Right atrium auricular region (tissue), 2 donors: Measurements from ENCODE around the gene SPATA46. TPM values are rescaled to one million over a fixed set of nuclear protein-coding genes. Genes with fewer than 3 reads are reported as not detected.

Source experiments
- DNase-seq: peaks from one replicate; pipeline ENCODE4 v3.0.0-alpha.2; 2019; ENCODE audit warnings: low spot score
- H3K27ac ChIP-seq, 2 donors: fragments of 200-600 bp; sonication (generic); 1 replicate in 1 of 2; 2 replicates in 1 of 2; pipeline ENCODE4 v1.5.1; 2016 to 2019
- H3K27me3 ChIP-seq, 2 donors: fragments of 200-600 bp; sonication (generic); one replicate each; pipeline versions ENCODE4 v1.5.1 to v1.6.0; 2017 to 2019
- H3K36me3 ChIP-seq: fragments of 200-600 bp; sonication (generic); one replicate; pipeline ENCODE4 v1.5.1; 2016
- H3K4me1 ChIP-seq, 2 donors: fragments of 200-600 bp; sonication (generic); one replicate each; pipeline versions ENCODE4 v1.5.1 to v1.6.0; 2017 to 2019
- H3K4me3 ChIP-seq, 2 donors: fragments of 200-600 bp; sonication (generic); 1 replicate in 1 of 2; 2 replicates in 1 of 2; pipeline ENCODE4 v1.5.1; 2017 to 2019; ENCODE audit warnings: mild to moderate bottlenecking in 1 of 2, moderate library complexity in 1 of 2
- H3K9me3 ChIP-seq, 2 donors: fragments of 200-600 bp; sonication (generic); one replicate each; pipeline ENCODE4 v1.5.1; 2019
- total RNA-seq, 2 donors: library from RNA; depleted of rRNA; stranded (reverse); fragments of >200 nt; gene quantifications; one replicate each; pipeline ENCODE4 v1.1.0, GENCODE V29; 2016
- TF ChIP-seq, protein P1 (sequence below), 2 donors: fragments of 200-600 bp; sonication (generic); IDR thresholded peaks; one replicate each; pipeline ENCODE4 v1.5.1; 2019; ENCODE audit warnings: antibody characterized with exemption in 2 of 2

SPATA46 gene
- total RNA-seq, 2 donors from 2014 or later, result not detected

GRCh38 chr1:162405800-162406199 lies 29.1 kb upstream of the SPATA46 start:
- Histone ChIP-seq H3K4me1 (no peaks in the 10 kb centered on the region), H3K4me3 (no peak overlapping the region), H3K27me3 (no peaks in the 10 kb centered on the region), H3K27ac (no peak overlapping the region), H3K36me3 (no peaks in the 10 kb centered on the region), H3K9me3 (no peaks in the 10 kb centered on the region)
- TF ChIP-seq, protein P1, sequence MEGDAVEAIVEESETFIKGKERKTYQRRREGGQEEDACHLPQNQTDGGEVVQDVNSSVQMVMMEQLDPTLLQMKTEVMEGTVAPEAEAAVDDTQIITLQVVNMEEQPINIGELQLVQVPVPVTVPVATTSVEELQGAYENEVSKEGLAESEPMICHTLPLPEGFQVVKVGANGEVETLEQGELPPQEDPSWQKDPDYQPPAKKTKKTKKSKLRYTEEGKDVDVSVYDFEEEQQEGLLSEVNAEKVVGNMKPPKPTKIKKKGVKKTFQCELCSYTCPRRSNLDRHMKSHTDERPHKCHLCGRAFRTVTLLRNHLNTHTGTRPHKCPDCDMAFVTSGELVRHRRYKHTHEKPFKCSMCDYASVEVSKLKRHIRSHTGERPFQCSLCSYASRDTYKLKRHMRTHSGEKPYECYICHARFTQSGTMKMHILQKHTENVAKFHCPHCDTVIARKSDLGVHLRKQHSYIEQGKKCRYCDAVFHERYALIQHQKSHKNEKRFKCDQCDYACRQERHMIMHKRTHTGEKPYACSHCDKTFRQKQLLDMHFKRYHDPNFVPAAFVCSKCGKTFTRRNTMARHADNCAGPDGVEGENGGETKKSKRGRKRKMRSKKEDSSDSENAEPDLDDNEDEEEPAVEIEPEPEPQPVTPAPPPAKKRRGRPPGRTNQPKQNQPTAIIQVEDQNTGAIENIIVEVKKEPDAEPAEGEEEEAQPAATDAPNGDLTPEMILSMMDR (IDR thresholded peaks at IDR 0.05), result no peak
- no peak for DNase-seq

- no peak for DNase-seq
- H3K27ac ChIP-seq, result no peak overlapping the region
- no peaks in the 10 kb centered on the region for H3K27me3 ChIP-seq
- H3K36me3 ChIP-seq, result no peaks in the 10 kb centered on the region
- no peaks in the 10 kb centered on the region for H3K9me3 ChIP-seq
- H3K4me3 ChIP-seq, result no peak overlapping the region
- H3K4me1 ChIP-seq, result no peaks in the 10 kb centered on the region
- TF ChIP-seq, protein P1 (IDR thresholded peaks at IDR 0.05), result no peak
Observed at GRCh38 chr1:162404550-162405160, 28.0 kb upstream of the SPATA46 start.

DNA sequence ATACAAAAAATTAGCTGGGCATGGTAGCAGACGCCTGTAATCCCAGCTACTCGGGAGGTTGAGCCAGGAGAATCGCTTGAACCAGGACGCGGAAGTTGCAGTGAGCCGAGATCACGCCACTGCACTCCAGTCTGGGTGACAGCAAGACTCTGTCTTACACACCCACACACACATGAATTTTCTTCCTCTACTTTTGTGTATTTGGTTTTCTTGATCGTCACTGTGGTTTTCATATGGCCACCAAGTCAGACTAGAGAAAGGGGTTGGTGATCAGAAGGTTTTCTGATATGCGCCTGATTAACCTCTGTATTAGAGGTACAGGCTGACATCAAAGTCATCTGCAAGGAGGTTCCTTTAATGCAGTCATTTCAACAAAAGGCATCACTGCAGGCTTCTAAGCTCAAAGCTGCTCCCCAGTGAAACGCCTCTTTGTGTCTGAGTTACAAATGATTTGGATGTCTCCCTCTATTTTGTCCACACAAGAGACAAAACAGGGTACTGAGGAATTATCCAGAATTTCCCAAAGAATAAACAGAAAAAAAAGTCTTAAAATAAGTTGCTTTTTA lies 24.2 kb upstream of the SPATA46 start:
- TF ChIP-seq, protein P1 (IDR thresholded peaks at IDR 0.05), result no peak
- DNase-seq, result no peak
- Histone ChIP-seq H3K27me3 (no peaks in the 10 kb centered on the region), H3K9me3 (no peaks in the 10 kb centered on the region), H3K4me1 (no peaks in the 10 kb centered on the region), H3K36me3 (no peaks in the 10 kb centered on the region), H3K27ac (no peak overlapping the region), H3K4me3 (no peak overlapping the region)

DNA sequence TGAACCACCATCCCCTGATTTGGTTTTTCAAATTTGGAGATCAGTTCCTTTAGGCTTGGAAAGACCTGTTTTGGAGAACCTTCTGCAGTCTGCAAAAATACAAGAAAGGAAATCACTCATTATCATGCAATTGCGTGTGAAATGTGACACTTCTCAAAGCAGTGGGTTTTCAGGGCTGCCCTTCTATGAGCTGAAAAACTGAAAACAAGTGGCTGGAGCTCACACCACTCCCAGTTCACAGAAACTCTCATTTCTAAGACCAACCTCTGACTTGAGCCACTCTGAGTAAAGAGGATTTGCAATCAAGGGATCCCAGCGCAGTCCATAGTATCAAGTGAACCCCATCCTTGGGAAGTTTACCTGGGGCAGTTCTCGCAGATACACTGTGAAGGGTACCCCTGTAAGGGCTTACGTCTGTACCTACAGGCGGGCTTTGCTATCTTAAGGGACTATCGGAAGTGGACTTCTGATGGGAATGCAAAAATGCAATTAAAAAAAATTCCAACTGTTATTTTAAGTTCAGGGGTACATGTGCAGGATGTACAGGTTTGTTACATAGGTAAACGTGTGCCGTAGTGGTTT lies 22.4 kb upstream of the SPATA46 start:
- Histone ChIP-seq H3K36me3 (no peaks in the 10 kb centered on the region), H3K27ac (no peak overlapping the region), H3K9me3 (no peaks in the 10 kb centered on the region), H3K4me1 (no peaks in the 10 kb centered on the region), H3K27me3 (no peaks in the 10 kb centered on the region), H3K4me3 (no peak overlapping the region)
- TF ChIP-seq, protein P1 (IDR thresholded peaks at IDR 0.05), result no peak
- DNase-seq, result no peak

- Histone ChIP-seq H3K4me3 (no peak overlapping the region), H3K27me3 (no peaks in the 10 kb centered on the region), H3K36me3 (no peaks in the 10 kb centered on the region), H3K9me3 (no peaks in the 10 kb centered on the region), H3K4me1 (no peaks in the 10 kb centered on the region), H3K27ac (no peak overlapping the region)
- no peak for DNase-seq
- TF ChIP-seq, protein P1 (IDR thresholded peaks at IDR 0.05), result no peak
Observed at GRCh38 chr1:162397943-162398560, 21.4 kb upstream of the SPATA46 start.
